Astrocyte (in vitro differentiated cells and primary cell): ENCODE results near the gene EMX2.
A peak's percentile ranks its signal among the peaks of the same experiment; 100 is the strongest.

ENCODE experiments used
- CTCF ChIP-seq: IDR thresholded peaks from 2 replicates; pipeline ENCODE4 v1.5.1; 2011; ENCODE audit warnings: low read depth, mild to moderate bottlenecking, inconsistent platforms, low read length, moderate library complexity; ENCODE audit not compliant: insufficient read depth
- EZH2 ChIP-seq: IDR thresholded peaks from 2 replicates; pipeline ENCODE4 v1.6.1; 2012; ENCODE audit warnings: mild to moderate bottlenecking, low read length, inconsistent platforms; ENCODE audit not compliant: insufficient read depth

GRCh38 chr10:117535298-117536071 lies 7.1 kb upstream of the EMX2 start:
- TF ChIP-seq CTCF (no peak), EZH2 (peak; percentile 34)
